HG02943 (cell line): ENCODE measurements around the gene BEND6.

Source experiments
- ATAC-seq: cut with Tn5 transposase; IDR thresholded peaks from one replicate; pipeline ENCODE4 v1.9.1; 2021; ENCODE audit warnings: mild to moderate bottlenecking, low read depth, moderate library complexity; ENCODE audit not compliant: unreplicated experiment

The BEND6 gene

GRCh38 chr6:56938649-56939191, 16.2 kb upstream of the BEND6 start:
- no peak for ATAC-seq

DNA sequence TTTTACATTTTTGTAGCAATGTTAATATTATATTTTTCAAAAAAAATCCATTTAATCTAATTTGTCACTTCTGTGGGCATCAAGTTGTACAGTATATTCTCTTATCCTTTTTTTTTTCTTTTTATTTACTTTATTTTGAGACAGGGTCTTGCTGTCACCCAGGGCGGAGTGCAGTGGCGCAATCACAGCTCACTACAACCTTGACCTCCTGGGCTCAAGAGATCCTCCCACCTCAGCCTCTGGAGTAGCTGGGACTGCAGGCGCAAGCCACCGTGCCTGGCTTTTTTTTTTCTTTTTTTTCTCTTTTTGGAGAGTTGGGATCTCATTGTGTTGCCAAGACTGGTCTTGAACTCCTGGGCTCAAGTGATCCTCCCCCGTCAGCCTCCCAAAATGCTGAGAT, 14.4 kb upstream of the BEND6 start:
- ATAC-seq, result no peak

DNA sequence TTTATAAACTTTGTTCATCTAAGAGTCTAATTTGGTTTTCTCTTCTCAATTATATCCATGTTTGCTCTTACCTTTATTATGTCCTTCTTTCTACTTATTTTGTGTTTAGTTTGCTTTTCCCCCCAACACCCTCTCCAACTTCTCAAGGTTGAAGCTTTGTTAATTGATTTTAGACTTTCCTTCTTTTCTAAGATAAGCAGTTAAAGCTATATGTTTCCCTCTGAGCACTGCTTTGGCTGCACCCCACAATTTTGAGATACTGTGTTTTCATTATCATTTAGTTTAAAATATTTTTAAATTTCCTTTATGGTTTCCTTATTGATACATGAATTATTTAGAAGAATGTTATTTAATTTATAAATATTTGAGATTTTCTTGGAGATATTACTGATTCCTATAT, 13.9 kb upstream of the BEND6 start:
- ATAC-seq, result no peak

DNA sequence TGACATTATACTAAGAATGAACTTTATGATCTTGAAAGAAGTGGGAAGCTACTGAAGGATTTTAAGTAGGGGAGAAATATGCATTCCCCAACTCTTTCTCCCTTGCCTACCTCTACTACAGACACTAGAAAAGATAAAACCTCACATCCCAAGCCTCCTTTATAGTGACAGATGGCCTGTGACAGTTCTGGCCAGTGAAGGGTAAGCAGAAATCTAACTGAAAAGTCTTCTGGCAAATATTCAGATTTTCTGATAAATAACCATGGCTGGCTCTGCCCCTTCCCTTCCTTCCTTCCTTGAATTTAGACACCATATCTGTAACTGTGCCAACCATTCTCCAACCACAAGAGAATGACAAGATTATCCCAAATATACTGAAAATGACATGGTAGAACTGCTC, 10.2 kb upstream of the BEND6 start:
- no peak for ATAC-seq

- no peak for ATAC-seq
These were observed 8.5 kb upstream of the BEND6 start for GRCh38 chr6:56946368-56946767.

GRCh38 chr6:56947924-56948323, 7.0 kb upstream of the BEND6 start:
- ATAC-seq, result no peak

DNA sequence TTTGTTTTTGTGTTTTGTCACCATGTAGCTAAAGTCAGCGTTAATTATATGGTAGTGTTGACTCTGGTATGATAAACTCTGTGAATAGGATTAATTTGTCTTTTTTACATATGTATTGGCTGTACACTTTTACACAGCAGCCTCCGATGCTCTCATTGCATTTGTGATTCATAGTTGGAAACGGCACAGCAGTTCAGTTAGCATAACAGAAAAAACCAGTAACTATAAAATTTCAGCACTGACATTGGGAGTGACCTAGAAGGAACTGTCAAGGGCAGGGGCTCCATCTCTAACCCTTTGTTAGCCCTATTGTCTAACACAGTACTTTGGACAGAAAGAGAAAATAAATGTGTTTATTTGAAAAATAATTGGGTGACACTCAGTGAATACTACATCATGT, 5.6 kb upstream of the BEND6 start:
- no peak for ATAC-seq

GRCh38 chr6:56949925-56950495, 4.9 kb upstream of the BEND6 start:
- no peak for ATAC-seq

DNA sequence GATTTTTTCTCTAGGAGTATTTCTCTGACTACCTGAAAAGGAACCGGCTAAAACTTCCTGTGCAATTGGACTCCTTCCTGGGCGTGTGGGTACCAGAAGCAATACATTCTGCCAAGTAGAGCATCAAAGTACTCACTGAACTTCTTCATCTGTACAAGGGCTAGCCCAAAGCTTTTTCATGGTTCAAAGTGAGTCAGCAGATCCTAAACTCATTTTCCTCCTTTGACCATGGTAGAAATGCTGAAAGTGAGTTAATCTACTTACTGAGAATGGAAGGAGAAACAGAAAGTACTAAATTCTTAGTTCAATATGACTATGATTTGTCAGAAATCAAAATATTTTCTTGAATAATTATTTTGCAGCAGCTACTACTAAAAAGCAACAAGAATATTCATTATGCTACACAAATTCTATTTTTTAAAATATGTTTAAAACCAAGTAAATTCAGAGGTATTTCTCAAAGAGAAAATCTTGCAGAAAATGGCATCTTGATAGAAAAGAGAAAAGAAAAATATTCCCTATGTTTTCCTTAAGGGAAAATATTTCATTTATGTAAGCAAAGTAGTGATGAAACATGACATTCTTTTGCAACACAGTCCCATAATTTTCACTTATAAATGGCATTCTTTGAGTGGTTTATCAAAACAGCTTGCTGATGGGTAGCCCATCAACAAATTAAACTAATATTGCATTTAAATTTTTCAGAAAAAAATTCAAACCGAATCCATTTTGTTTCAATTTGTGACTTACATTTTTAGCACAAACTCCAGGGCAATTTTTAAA, 3.7 kb upstream of the BEND6 start:
- no peak for ATAC-seq

DNA sequence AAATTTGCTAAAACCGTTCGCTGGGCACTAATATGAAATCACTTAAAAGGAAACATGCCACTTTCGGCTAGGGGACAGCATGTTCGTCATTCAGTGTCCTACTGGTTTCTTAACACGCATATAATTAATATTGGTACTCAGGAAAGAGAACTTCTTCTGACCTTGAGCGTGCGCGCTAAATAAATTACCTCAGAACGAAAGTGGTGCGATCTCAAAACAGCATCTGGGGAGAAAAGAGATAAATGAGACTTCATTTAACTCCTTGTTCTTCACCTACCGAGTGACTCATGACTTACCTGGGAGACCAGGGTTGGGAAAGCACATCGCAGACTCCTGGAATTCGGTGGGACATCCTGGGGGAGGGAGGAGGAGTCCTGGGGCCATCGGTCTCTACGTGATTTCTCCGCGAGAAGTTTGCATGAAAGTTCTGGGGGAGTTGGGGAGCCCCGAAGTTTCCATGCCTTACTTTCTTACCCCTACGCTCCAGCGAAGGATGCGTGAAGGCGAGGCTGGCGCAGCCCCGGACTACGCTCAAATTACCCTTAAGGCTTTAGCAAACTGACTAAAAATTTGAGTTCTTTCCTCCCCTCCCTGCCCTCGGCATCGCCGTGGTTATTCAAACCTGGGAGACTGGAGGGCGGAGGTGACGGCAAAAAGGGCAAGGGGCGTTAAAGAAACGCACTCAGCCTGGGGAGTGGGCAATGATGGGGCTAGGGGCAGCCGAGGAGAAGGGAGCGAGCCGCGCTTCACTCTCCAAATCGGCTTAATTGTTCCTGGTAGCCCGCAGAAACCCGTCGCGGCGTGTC, 1.1 kb upstream of the BEND6 start:
- ATAC-seq, result no peak

DNA sequence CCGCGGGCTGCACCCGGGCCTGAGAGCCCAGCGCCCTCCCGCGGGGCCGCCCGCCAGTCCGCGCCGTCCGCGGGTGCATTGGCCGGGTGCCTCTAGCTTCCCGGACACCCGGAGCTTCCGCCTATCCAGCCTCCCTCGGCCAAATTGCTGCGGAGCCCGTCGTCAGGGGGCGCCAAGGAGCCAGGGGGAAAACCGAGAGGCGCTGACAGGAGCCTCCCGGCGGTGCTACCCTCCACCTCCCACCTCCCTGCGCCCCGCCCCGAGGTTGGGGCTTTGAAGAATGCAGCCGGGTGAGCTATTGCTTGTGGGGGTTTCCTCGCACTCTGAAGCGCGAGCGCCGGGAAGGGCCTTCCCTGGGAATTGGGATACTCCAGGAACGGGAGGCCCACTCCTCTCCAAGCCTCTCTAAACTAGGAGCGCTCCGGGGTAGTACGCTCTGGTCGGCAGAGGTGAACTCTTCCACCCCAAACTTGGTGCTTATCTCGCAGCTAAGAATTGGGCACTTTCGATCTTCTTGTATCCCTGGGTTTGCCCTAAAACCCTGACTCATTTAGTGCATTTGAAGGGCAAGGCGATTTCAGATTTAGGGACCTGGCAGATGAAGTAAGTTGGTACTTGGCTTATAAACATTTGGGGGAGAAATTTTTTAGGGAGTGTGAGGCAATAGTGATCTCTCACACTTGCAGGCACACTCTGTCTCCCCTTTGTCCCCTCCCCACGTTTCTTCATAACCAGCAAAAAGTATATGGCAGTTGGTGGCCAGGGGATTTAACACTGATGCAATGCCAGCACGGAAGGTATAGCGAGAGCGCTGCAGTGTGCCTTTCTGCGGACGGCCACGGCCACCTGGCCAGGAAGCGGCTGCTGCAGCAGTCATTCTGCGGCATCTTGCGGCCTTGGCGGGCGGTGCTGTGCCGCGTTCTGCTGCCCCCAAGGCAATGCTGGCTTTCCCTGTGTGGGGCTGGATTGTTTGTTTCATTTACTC, 556 bp downstream of the BEND6 start:
- peak; percentile 53 for ATAC-seq

DNA sequence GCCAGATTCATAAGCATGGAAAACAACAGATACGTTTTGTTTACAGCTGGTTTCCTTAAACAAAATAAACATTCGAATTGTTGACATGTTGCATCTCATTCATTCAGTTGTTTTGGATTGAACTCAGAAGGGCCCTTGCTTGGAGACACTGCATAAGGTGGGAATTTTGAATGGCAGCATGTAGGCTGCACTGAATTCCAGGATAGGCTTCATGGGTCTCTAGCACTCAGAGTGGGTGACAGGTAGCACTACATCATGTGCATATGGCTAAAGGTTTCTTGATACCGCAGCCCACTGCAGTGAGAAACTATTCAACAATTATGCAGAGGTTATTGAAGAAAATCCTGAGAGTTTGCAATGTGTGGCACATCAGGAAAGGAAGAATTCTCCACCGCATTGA, 1.6 kb downstream of the BEND6 start:
- ATAC-seq, result no peak

GRCh38 chr6:56957856-56958255, 2.9 kb downstream of the BEND6 start:
- ATAC-seq, result no peak

DNA sequence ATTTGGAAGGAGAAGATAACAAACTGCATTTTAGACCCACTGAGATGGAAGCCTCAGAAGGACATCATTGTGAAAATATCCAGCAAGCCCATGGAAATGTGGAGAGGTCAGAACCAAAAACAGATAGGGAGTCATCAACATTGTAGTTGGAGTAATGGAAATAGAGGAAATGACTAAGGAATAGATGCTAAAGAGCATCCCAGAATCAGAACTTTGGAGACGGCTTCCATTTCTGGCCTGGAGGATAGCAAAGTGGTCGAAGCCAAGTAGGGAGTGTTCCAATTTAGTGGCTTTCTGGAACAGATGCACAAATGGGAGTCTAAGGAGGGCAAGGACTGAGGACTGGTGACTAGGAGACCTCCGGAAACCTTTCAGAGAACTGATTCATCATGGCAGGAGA, 3.6 kb downstream of the BEND6 start:
- no peak for ATAC-seq

DNA sequence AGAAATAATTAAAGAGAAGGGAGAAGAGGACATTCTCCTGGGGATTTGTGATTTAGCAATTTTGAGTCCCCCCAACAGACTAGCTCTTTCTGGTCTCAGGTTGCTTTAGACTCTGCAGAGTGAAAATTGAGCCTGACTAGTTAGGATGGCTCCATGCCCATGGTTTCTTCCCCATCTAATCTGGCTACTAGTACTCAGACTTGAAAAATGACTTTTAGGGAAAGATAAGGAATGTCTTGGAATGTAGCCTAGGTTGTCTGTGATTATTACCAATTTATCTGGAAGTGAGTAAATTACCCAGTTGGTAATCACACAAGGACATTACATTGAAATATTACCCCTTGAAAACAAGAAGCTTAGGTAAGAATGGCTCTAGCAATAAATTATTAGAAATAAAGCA, 4.2 kb downstream of the BEND6 start:
- no peak for ATAC-seq

GRCh38 chr6:56959938-56960337, 5.0 kb downstream of the BEND6 start:
- no peak for ATAC-seq

DNA sequence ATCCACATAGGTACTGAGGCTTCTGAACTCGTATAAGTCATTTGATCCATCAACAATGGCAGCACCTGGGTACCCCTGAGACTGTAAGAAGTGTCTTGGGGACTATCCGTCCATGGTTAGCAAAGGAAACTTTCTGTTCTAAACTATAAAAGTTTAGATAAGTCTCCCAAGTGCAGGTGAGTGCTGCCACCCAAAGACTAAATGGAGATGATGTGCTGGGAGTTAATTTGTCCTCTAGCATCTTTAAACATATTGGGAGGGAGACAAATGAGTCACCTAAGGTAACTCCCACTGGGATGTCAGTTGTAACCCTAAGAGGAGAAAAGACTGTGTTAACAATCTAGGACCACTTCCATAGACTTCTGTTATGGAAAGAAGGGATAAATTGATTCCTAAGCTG, 6.2 kb downstream of the BEND6 start:
- no peak for ATAC-seq

GRCh38 chr6:56962441-56962840, 7.5 kb downstream of the BEND6 start:
- no peak for ATAC-seq

- ATAC-seq, result no peak
These were observed 8.1 kb downstream of the BEND6 start for GRCh38 chr6:56963043-56963442.

DNA sequence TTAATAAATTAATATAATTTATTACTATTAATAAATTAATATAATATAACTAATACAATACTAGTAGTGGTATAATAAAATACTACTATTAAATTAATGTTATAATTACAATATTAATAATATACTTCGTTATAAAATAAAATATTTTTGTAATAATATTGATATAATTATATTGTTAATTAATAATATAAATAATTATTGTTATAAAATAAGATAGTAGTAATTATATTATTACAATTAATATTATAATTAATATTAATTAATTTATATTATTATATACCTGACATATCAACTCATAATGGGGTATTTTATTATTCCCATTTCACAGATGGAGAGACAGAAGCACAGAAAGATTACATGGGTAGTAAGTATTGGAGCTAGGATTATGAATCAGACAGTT, 8.9 kb downstream of the BEND6 start:
- ATAC-seq, result no peak
